HepG2 (cell line): Measurements from ENCODE around the gene NTSR2. TPM values are rescaled to one million over a fixed set of nuclear protein-coding genes. Genes with fewer than 3 reads are reported as not detected.

Experiments used
- BRD4 ChIP-seq: sonication (generic); formaldehyde crosslinking; IDR thresholded peaks from 2 replicates; pipeline ENCODE4 v1.4.0; 2020; ENCODE audit warnings: missing genetic modification reagents
- CBX2 ChIP-seq, 2 experiments: fragments of 200-600 bp in 1 of 2; sonication (generic); formaldehyde crosslinking in 1 of 2; IDR thresholded peaks; 2 replicates each; pipeline versions ENCODE4 v1.7.0 to v1.8.1; 2018 to 2022; ENCODE audit warnings: low read depth in 2 of 2, low read length in 1 of 2, mild to moderate bottlenecking in 1 of 2, missing genetic modification reagents in 1 of 2
- FOXA1 ChIP-seq, 2 experiments: fragments of 450-650 bp in 1 of 2; sonication (generic) in 1 of 2; formaldehyde crosslinking in 1 of 2; IDR thresholded peaks; 2 replicates each; pipeline versions ENCODE4 v1.4.0 to v1.6.1; 2016 to 2020; ENCODE audit warnings: missing genetic modification reagents in 1 of 2
- FOXO1 ChIP-seq: sonication (generic); formaldehyde crosslinking; IDR thresholded peaks from 2 replicates; pipeline ENCODE4 v1.4.0; 2020; ENCODE audit warnings: missing genetic modification reagents
- GTF3A ChIP-seq: sonication (generic); formaldehyde crosslinking; conservative IDR thresholded peaks from 2 replicates; pipeline ENCODE4 v1.4.0; 2020; ENCODE audit warnings: mild to moderate bottlenecking, missing genetic modification reagents
- HHEX ChIP-seq: IDR thresholded peaks from 2 replicates; pipeline ENCODE4 v1.6.1; 2016; ENCODE audit warnings: control low read depth
- HNF4G ChIP-seq, 2 experiments: sonication (generic) in 1 of 2; formaldehyde crosslinking in 1 of 2; IDR thresholded peaks; 2 replicates each; pipeline versions ENCODE4 v1.4.0 to v1.6.1; 2011 to 2020; ENCODE audit warnings: borderline replicate concordance in 2 of 2, low read depth in 2 of 2, mild to moderate bottlenecking in 2 of 2, low read length in 1 of 2, missing genetic modification reagents in 1 of 2, moderate library complexity in 1 of 2
- PATZ1 ChIP-seq: sonication (generic); formaldehyde crosslinking; IDR thresholded peaks from 2 replicates; pipeline ENCODE4 v1.4.0; 2020; ENCODE audit warnings: missing genetic modification reagents
- RBM22 ChIP-seq: fragments of 200-400 bp; formaldehyde crosslinking; optimal IDR thresholded peaks from 2 replicates; pipeline ENCODE3; 2017; ENCODE audit warnings: mild to moderate bottlenecking, low read length, moderate library complexity
- SETDB1 ChIP-seq: sonication (generic); formaldehyde crosslinking; IDR thresholded peaks from 2 replicates; pipeline ENCODE4 v1.5.1; 2020; ENCODE audit warnings: missing genetic modification reagents, mild to moderate bottlenecking, borderline replicate concordance
- SSRP1 ChIP-seq: IDR thresholded peaks from 2 replicates; pipeline ENCODE4 v1.6.1; 2016; ENCODE audit warnings: control low read depth
- TEAD3 ChIP-seq: optimal IDR thresholded peaks from 2 replicates; pipeline ENCODE3; 2016; ENCODE audit warnings: borderline replicate concordance
- USF2 ChIP-seq, 2 experiments: sonication (generic) in 1 of 2; formaldehyde crosslinking in 1 of 2; IDR thresholded peaks; 2 replicates each; pipeline versions ENCODE4 v1.5.1 to v1.6.1; 2011 to 2020; ENCODE audit warnings: borderline replicate concordance in 1 of 2, low read depth in 1 of 2, low read length in 1 of 2, mild to moderate bottlenecking in 1 of 2, missing genetic modification reagents in 1 of 2, moderate library complexity in 1 of 2
- ZBTB42 ChIP-seq: sonication (generic); formaldehyde crosslinking; IDR thresholded peaks from 2 replicates; pipeline ENCODE4 v1.5.0; 2020; ENCODE audit warnings: mild to moderate bottlenecking, missing genetic modification reagents
- ZBTB8A ChIP-seq: sonication (generic); formaldehyde crosslinking; IDR thresholded peaks from 2 replicates; pipeline ENCODE4 v1.4.0; 2020; ENCODE audit warnings: mild to moderate bottlenecking, low read depth, missing genetic modification reagents, borderline replicate concordance
- ZNF280B ChIP-seq: sonication (generic); formaldehyde crosslinking; IDR thresholded peaks from 2 replicates; pipeline ENCODE4 v1.5.0; 2020; ENCODE audit warnings: missing genetic modification reagents, mild to moderate bottlenecking, borderline replicate concordance
- ZNF3 ChIP-seq: IDR thresholded peaks from 2 replicates; pipeline ENCODE4 v1.7.0; 2017; ENCODE audit warnings: inconsistent platforms
- ZNF451 ChIP-seq: sonication (generic); formaldehyde crosslinking; IDR thresholded peaks from 2 replicates; pipeline ENCODE4 v1.5.0; 2020; ENCODE audit warnings: mild to moderate bottlenecking, missing genetic modification reagents
- ZNF543 ChIP-seq: sonication (generic); formaldehyde crosslinking; IDR thresholded peaks from 2 replicates; pipeline ENCODE4 v1.4.0; 2020; ENCODE audit warnings: mild to moderate bottlenecking, missing genetic modification reagents
- ZNF546 ChIP-seq: sonication (generic); formaldehyde crosslinking; conservative IDR thresholded peaks from 2 replicates; pipeline ENCODE4 v1.8.1; 2023; ENCODE audit warnings: mild to moderate bottlenecking, missing genetic modification reagents
- ZNF652 ChIP-seq: IDR thresholded peaks from 2 replicates; pipeline ENCODE4 v1.6.1; 2016; ENCODE audit warnings: low read depth, borderline replicate concordance
- ZSCAN22 ChIP-seq: sonication (generic); formaldehyde crosslinking; IDR thresholded peaks from 2 replicates; pipeline ENCODE4 v1.4.0; 2020; ENCODE audit warnings: mild to moderate bottlenecking, missing genetic modification reagents
- polyA plus RNA-seq, 8 experiments: library from polyadenylated mRNA; depleted of rRNA in 3 of 8; stranded (reverse) in 7 of 8; unstranded in 1 of 8; fragments of >200 nt; fragmentation: Illumina TruSeq in 4 of 8; extraction: Trizol in 4 of 8; gene quantifications; 2 replicates each; pipeline versions ENCODE4 v1.2.1 to v1.2.3, GENCODE V29; 2011 to 2016; ENCODE audit warnings: low read depth in 4 of 8, missing spikeins in 1 of 8, mixed read lengths in 1 of 8; ENCODE audit not compliant: insufficient read depth in 1 of 8
- total RNA-seq, 5 experiments: library from RNA; depleted of rRNA; stranded (reverse); fragments of >200 nt; fragmentation: Illumina TruSeq; extraction: Trizol; gene quantifications; 2 replicates each; pipeline ENCODE4 v1.2.3, GENCODE V29; 2016; ENCODE audit warnings: low read depth in 1 of 5
- TF ChIP-seq, protein P1 (sequence below): sonication (generic); formaldehyde crosslinking; IDR thresholded peaks from 2 replicates; pipeline ENCODE4 v1.5.0; 2020; ENCODE audit warnings: missing genetic modification reagents

NTSR2 gene
- total and polyA plus RNA-seq, 2 of the 13 experiments (the other 11 are each of a cell fraction or from before 2014, with no cell fraction given): not detected

DNA sequence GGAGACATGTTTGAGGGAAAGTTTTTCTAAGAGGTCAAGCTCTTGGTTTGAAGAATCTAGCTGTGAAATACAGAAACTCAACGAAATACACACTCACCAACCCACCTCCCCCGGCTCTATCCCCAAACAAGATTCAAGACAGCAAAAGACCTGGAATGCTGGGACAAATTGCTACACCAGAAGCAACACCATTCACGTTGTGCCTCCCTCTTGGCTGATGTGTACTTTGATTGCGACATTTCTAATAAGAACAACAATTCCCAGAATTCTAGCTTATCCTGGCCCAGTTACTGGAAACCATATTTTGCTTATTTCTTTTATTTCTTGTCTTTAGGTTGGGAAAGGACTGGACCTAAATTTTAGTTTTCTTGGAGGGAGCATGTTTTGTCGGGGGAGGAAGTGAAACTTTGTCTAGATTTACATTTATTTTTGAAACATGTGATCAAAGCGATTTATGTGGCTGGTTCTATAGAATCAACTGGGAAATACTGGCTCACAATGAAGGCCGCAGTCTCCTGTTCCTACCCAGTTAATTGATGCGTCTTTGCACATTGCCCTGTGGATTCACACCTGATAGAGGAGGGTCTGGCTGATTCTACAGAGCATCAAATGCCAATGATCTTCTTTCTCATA lies 46.8 kb upstream of the NTSR2 start (continued):
- TF ChIP-seq GTF3A (no peak), TEAD3 (CRISPR knock-in tag) (peak; percentile 77), USF2 (IDR thresholded peaks at IDR 0.05; ENCODE audit: low read depth, low read length) (no peak), USF2 (CRISPR knock-in tag; IDR thresholded peaks at IDR 0.05; ENCODE audit: borderline replicate concordance) (no peak), SSRP1 (CRISPR knock-in tag) (no peak), HNF4G (IDR thresholded peaks at IDR 0.05; ENCODE audit: borderline replicate concordance, low read depth, low read length) (no peak), HNF4G (CRISPR knock-in tag; IDR thresholded peaks at IDR 0.05; ENCODE audit: borderline replicate concordance, low read depth) (no peak), BRD4 (CRISPR knock-in tag) (no peak), FOXA1 (IDR thresholded peaks at IDR 0.05) (no peak), FOXA1 (CRISPR knock-in tag; IDR thresholded peaks at IDR 0.05) (peak; percentile 91), ZBTB8A (CRISPR knock-in tag) (no peak), ZNF652 (CRISPR knock-in tag) (no peak), ZNF280B (CRISPR knock-in tag) (no peak), ZBTB42 (CRISPR knock-in tag) (no peak), ZNF451 (no peak), ZSCAN22 (CRISPR knock-in tag) (no peak), HHEX (CRISPR knock-in tag) (no peak), ZNF543 (CRISPR knock-in tag) (no peak), FOXO1 (CRISPR knock-in tag) (peak; percentile 64), ZNF3 (CRISPR knock-in tag) (no peak), SETDB1 (CRISPR knock-in tag) (no peak), RBM22 (no peak), PATZ1 (CRISPR knock-in tag) (peak; percentile 30; the same call in 1 of the 2 replicates), CBX2 (IDR thresholded peaks at IDR 0.05; ENCODE audit: low read depth, low read length) (no peak), CBX2 (CRISPR knock-in tag; IDR thresholded peaks at IDR 0.05; ENCODE audit: low read depth) (no peak), ZNF546 (no peak)
- TF ChIP-seq, protein P1, sequence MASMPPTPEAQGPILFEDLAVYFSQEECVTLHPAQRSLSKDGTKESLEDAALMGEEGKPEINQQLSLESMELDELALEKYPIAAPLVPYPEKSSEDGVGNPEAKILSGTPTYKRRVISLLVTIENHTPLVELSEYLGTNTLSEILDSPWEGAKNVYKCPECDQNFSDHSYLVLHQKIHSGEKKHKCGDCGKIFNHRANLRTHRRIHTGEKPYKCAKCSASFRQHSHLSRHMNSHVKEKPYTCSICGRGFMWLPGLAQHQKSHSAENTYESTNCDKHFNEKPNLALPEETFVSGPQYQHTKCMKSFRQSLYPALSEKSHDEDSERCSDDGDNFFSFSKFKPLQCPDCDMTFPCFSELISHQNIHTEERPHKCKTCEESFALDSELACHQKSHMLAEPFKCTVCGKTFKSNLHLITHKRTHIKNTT (CRISPR knock-in tag): no peak
